GM12864 (cell line): ENCODE results near the gene CRB1.

ENCODE experiments used
- DNase-seq: peaks from one replicate; pipeline ENCODE4 v3.0.0-alpha.2; 2011; ENCODE audit warnings: low read depth
- H3K4me3 ChIP-seq: 2 replicates; pipeline ENCODE4 v1.5.1; 2011; ENCODE audit warnings: mild to moderate bottlenecking, low read depth, low read length, control low read depth
- CTCF ChIP-seq: IDR thresholded peaks from 2 replicates; pipeline ENCODE4 v1.5.1; 2011; ENCODE audit warnings: low read depth, mild to moderate bottlenecking, moderate library complexity, low read length, control low read depth, inconsistent platforms; ENCODE audit errors: missing control alignments

CRB1 gene

GRCh38 chr1:197321811-197322210, 53.8 kb downstream of the CRB1 start:
- no peak for DNase-seq
- H3K4me3 ChIP-seq = no peak overlapping the region
- TF ChIP-seq CTCF = no peak

- DNase-seq = no peak
Observed at GRCh38 chr1:197327776-197328364, 59.8 kb downstream of the CRB1 start.

GRCh38 chr1:197330213-197330612, 62.2 kb downstream of the CRB1 start:
- no peak overlapping the region for H3K4me3 ChIP-seq
- no peak for TF ChIP-seq CTCF
- DNase-seq = no peak

More at GRCh38 chr1:197327776-197328364, 59.8 kb downstream of the CRB1 start:
- H3K4me3 ChIP-seq = no peak overlapping the region
- TF ChIP-seq CTCF = peak; percentile 46

- DNase-seq = no peak
- no peak for TF ChIP-seq CTCF
Observed at GRCh38 chr1:197331565-197331964, 63.5 kb downstream of the CRB1 start.

GRCh38 chr1:197333041-197333440, 65.0 kb downstream of the CRB1 start:
- no peak for DNase-seq
- TF ChIP-seq CTCF = no peak
- no peak overlapping the region for H3K4me3 ChIP-seq

More at GRCh38 chr1:197331565-197331964, 63.5 kb downstream of the CRB1 start:
- no peak overlapping the region for H3K4me3 ChIP-seq

- no peak overlapping the region for H3K4me3 ChIP-seq
- no peak for DNase-seq
- no peak for TF ChIP-seq CTCF
Observed at GRCh38 chr1:197336571-197336970, 68.5 kb downstream of the CRB1 start.

- no peak for TF ChIP-seq CTCF
- DNase-seq = no peak
Observed at GRCh38 chr1:197339106-197340060, 71.3 kb downstream of the CRB1 start.

More at GRCh38 chr1:197339106-197340060, 71.3 kb downstream of the CRB1 start:
- H3K4me3 ChIP-seq = no peak overlapping the region
